Kidney epithelial cell (primary cell): ENCODE data around the gene TARS2. TPM values are rescaled to one million over a fixed set of nuclear protein-coding genes. Genes with fewer than 3 reads are reported as not detected.

ENCODE experiments used
- DNase-seq: peaks from one replicate; pipeline ENCODE4 v3.0.0-alpha.2; 2010; ENCODE audit warnings: low read depth
- H3K27me3 ChIP-seq: 2 replicates; pipeline ENCODE4 v1.6.0; 2011; ENCODE audit warnings: low read length; ENCODE audit not compliant: control insufficient read depth, insufficient read depth
- H3K36me3 ChIP-seq: 2 replicates; pipeline ENCODE4 v1.5.1; 2011; ENCODE audit warnings: low read length; ENCODE audit not compliant: control insufficient read depth, insufficient read depth
- H3K4me3 ChIP-seq: 2 replicates; pipeline ENCODE4 v1.5.1; 2011; ENCODE audit warnings: low read depth, mild to moderate bottlenecking, control low read depth, low read length
- total RNA-seq: library from RNA; depleted of rRNA; stranded (reverse); fragments of >200 nt; gene quantifications from 2 replicates; pipeline ENCODE4 v1.2.3, GENCODE V29; 2015
- TF ChIP-seq, protein P1 (sequence below): IDR thresholded peaks from 2 replicates; pipeline ENCODE4 v1.5.1; 2011; ENCODE audit warnings: mild to moderate bottlenecking, moderate library complexity, low read length, control low read depth, inconsistent platforms; ENCODE audit not compliant: insufficient read depth, poor library complexity, severe bottlenecking

TARS2 gene
- 17.6 and 24.6 TPM in 2 replicates for total RNA-seq

DNA sequence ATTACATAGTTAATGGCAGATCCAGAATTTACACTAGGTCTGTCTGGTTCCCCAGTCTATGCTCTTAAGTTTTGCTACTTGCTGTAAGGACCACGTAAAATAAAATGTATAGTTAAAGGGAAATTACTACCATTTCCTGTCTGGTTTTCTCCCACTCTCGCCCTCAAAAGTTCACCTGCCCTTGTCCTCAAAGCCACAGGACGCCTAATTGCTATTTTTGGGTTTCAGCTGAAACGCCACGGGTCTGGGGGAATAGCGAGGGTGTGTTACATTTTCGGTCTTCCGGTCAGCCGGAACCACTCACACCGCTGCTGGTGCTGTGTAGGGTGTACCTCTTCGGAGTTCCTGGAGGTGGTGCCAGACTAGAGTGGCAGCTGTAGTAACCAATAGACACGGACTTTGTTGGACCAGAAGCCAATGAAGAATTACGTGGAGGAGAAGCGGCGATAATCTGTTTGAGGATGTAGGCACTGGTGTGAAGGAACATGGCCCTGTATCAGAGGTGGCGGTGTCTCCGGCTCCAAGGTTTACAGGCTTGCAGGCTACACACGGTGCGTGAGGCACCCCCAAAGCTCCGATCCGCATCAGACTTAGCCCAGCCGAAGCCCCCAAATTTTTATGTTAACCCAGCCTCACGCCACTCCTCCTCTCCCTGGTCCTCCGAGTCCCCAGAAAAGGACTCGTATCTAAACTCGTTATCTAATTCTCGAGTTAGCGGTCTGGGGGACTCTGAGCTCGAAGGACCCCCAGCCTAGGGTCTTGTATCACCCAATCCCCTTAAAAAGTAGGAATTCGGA, at the start of gene TARS2:
Gene TARS2, plus strand, starts transcription at position 454 of the 797 bp plus-strand sequence. Its CDS starts 32 bp downstream, at position 486.
- peak within 1 kb of the TSS; percentile 57 for H3K4me3 ChIP-seq
- no peaks in the 10 kb centered on the region for H3K27me3 ChIP-seq
- peak; percentile 91 for DNase-seq
- TF ChIP-seq, protein P1, sequence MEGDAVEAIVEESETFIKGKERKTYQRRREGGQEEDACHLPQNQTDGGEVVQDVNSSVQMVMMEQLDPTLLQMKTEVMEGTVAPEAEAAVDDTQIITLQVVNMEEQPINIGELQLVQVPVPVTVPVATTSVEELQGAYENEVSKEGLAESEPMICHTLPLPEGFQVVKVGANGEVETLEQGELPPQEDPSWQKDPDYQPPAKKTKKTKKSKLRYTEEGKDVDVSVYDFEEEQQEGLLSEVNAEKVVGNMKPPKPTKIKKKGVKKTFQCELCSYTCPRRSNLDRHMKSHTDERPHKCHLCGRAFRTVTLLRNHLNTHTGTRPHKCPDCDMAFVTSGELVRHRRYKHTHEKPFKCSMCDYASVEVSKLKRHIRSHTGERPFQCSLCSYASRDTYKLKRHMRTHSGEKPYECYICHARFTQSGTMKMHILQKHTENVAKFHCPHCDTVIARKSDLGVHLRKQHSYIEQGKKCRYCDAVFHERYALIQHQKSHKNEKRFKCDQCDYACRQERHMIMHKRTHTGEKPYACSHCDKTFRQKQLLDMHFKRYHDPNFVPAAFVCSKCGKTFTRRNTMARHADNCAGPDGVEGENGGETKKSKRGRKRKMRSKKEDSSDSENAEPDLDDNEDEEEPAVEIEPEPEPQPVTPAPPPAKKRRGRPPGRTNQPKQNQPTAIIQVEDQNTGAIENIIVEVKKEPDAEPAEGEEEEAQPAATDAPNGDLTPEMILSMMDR: no peak
- no peaks in the 10 kb centered on the region for H3K36me3 ChIP-seq

GRCh38 chr1:150441121-150441520, 46.1 kb upstream of the TARS2 start:
- no peaks in the 10 kb centered on the region for H3K27me3 ChIP-seq
- TF ChIP-seq, protein P1: no peak
- H3K36me3 ChIP-seq: no peaks in the 10 kb centered on the region
- no peak overlapping the region for H3K4me3 ChIP-seq
- no peak for DNase-seq

- H3K36me3 ChIP-seq: no peaks in the 10 kb centered on the region
- DNase-seq: no peak
- no peaks in the 10 kb centered on the region for H3K27me3 ChIP-seq
- H3K4me3 ChIP-seq: no peak overlapping the region
- TF ChIP-seq, protein P1: no peak
These were observed 43.0 kb upstream of the TARS2 start for GRCh38 chr1:150444232-150444631.

GRCh38 chr1:150456146-150456647, 31.0 kb upstream of the TARS2 start:
- TF ChIP-seq, protein P1: no peak
- H3K36me3 ChIP-seq: no peaks in the 10 kb centered on the region
- no peak for DNase-seq

DNA sequence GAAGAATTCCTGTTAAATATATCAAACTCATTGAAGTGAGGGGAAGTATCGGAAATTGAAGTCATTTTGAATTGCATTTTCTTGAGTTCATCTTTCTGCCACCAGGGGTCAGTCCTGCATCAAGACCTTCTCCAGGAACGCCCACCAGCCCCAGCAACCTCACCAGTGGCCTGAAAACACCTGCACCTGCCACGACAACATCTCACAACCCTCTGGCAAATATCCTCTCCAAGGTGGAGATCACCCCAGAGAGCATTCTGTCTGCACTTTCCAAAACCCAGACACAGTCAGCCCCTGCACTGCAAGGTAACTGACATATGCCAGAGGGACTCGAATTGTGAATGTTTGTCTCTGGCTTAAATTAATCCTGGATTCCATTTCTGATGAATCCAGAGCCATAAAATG, 22.8 kb upstream of the TARS2 start:
- no peak overlapping the region for H3K4me3 ChIP-seq
- H3K36me3 ChIP-seq: no peaks in the 10 kb centered on the region
- peak; percentile 26 for DNase-seq
- TF ChIP-seq, protein P1: peak; percentile 76
- no peaks in the 10 kb centered on the region for H3K27me3 ChIP-seq

More at GRCh38 chr1:150456146-150456647, 31.0 kb upstream of the TARS2 start:
- Histone ChIP-seq H3K27me3 (no peaks in the 10 kb centered on the region), H3K4me3 (no peak overlapping the region)
